Mucosa of rectum (tissue), 2 donors: ENCODE data around the gene PSMA3.

Experiments used
- H3K27ac ChIP-seq, 2 donors: one replicate each; pipeline ENCODE4 v1.7.0; 2013; ENCODE audit warnings: inconsistent platforms in 2 of 2, low read depth in 2 of 2, low read length in 2 of 2
- H3K27me3 ChIP-seq, 2 donors: one replicate each; pipeline ENCODE4 v1.7.0; 2013; ENCODE audit warnings: low read length in 2 of 2; ENCODE audit not compliant: control insufficient read depth in 2 of 2, insufficient read depth in 2 of 2
- H3K36me3 ChIP-seq, 2 donors: one replicate each; pipeline ENCODE4 v1.7.0; 2013; ENCODE audit warnings: low read length in 2 of 2; ENCODE audit not compliant: control insufficient read depth in 2 of 2, insufficient read depth in 2 of 2
- H3K4me1 ChIP-seq, 2 donors: one replicate each; pipeline ENCODE4 v1.7.0; 2013; ENCODE audit warnings: low read length in 2 of 2, mild to moderate bottlenecking in 1 of 2; ENCODE audit not compliant: control insufficient read depth in 2 of 2, insufficient read depth in 2 of 2
- H3K4me3 ChIP-seq, 2 donors: one replicate each; pipeline ENCODE4 v1.7.0; 2013; ENCODE audit warnings: low read length in 2 of 2
- H3K9ac ChIP-seq, 2 donors: one replicate each; pipeline ENCODE4 v1.7.0; 2013; ENCODE audit warnings: low read length in 2 of 2, low read depth in 1 of 2, mild to moderate bottlenecking in 1 of 2
- H3K9me3 ChIP-seq, 2 donors: one replicate each; pipeline ENCODE4 v1.7.0; 2013; ENCODE audit warnings: low read length in 2 of 2; ENCODE audit not compliant: control insufficient read depth in 2 of 2
- donor health status: healthy.
- donor health status: Normal muscosa, but diverticular disease.

Gene PSMA3

DNA sequence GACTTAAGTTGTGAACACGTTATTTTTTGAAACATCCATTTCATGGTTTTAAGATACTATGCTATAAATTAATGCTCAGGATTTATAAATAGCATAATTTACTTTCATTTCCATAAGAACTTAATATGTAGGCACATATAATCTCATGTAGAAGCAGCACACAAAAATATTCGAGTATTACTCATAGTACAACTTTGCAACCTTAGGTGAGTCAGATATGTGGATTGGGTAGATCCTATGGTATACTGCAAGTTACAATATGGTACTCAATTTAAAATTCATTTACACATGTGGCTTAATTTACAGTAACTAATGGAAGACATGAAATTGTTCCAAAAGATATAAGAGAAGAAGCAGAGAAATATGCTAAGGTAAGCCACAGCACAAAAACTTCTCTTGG is 26.0 kb downstream of the PSMA3 start:
- Histone ChIP-seq H3K27ac (no peak overlapping the region), H3K27me3 (no peaks in the 10 kb centered on the region), H3K9me3 (no peaks in the 10 kb centered on the region), H3K36me3 (peaks cover 48 to 68% of the 10 kb centered on the region in 2 donors), H3K4me3 (no peak overlapping the region), H3K4me1 (no peaks in the 10 kb centered on the region), H3K9ac (no peak overlapping the region)

DNA sequence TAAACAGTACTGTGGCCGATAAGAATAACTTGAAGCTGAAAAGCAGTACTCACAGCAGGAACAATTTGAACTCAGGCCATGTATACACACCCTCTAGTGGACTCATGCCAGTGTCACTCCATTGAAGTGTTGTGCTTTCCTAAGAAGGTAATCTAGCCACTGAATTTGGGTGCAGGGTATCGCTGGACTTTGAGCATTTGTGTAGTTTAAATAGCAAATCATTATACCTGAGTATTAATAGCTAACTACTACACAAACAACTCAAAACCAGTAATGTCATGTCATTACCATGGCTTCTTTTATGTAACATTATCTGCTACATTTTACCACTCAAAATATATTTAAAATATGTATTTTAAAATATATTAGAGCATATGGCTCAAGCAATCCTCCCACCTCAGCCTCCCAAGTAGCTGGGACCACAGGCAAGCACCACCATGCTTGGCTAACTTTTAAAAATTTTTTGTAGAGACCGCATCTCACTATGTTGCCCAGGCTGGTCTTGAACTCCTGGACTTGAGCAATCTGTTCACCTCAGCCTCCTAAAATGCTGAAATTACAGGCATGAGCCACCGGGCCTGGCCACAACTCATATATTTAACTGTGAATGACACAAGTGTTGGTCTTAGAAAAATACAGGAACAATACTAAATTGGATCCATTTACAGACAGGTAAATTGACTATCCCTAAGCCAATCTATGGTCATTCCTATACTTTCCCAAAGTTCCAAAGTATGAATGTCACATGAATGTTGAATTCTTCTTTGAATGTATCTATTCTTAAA is 28.1 kb downstream of the PSMA3 start:
- Histone ChIP-seq H3K27me3 (no peaks in the 10 kb centered on the region), H3K27ac (no peak overlapping the region), H3K9me3 (no peaks in the 10 kb centered on the region), H3K9ac (no peak overlapping the region), H3K36me3 (peaks cover 45 to 54% of the 10 kb centered on the region in 2 donors), H3K4me1 (peaks cover 0 to 3% of the 10 kb centered on the region in 2 donors), H3K4me3 (no peak overlapping the region)

DNA sequence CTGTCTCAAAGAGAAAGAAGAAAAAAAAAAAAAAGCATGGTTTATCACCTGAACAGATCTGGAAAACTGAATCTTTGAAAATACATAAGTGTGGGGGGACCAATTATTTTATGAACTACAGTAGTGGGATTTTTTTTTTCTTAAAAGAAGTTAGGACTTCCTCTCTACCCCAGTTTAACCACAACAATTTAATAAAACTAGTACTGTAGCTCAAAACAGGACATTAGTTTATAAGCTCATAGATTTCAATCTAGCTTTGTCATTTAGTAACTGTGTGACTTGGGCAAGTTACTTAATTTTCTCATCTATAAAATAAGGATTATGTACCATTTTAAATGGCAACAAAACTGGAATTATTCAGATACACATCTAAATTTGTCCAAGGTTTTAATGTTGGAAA is 30.2 kb downstream of the PSMA3 start:
- peaks cover 37 to 42% of the 10 kb centered on the region in 2 donors for H3K36me3 ChIP-seq
- H3K27ac ChIP-seq: no peak overlapping the region
- H3K4me3 ChIP-seq: no peak overlapping the region
- H3K9me3 ChIP-seq: no peaks in the 10 kb centered on the region
- no peak overlapping the region for H3K9ac ChIP-seq
- peaks cover 0 to 3% of the 10 kb centered on the region in 2 donors for H3K4me1 ChIP-seq
- no peaks in the 10 kb centered on the region for H3K27me3 ChIP-seq

DNA sequence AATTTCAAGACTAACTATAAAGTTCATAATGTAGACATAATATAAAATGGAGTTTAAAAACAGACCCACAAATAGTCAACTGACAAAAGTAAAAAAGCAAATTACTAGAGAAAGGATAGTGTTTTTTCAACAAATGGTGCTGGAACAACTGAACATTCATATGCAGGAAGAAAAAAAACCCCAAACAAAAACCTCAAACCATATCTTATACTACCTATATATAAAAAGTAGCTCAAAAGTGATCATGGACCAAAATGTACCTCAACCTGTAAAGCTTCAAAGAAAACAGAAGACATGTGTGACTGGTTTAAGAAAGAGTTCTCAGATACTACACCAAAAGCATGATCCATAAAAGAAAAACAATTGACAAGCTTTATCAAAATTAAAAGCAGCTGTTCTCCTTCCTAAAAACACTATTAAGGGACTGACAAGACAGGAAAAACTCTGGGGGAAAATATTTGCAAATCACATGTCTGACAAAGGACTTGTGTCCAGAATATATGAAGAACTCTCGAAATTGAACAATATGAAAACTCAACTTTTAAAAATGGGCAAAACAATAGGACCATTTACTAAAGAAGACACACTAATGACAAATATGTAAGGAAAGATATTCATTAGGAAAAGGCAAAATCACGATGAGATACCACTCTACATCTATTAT is 31.0 kb downstream of the PSMA3 start:
- Histone ChIP-seq H3K36me3 (peaks cover 30 to 35% of the 10 kb centered on the region in 2 donors), H3K27me3 (no peaks in the 10 kb centered on the region), H3K27ac (no peak overlapping the region), H3K4me1 (peaks cover 0 to 3% of the 10 kb centered on the region in 2 donors), H3K9me3 (no peaks in the 10 kb centered on the region), H3K9ac (no peak overlapping the region), H3K4me3 (no peak overlapping the region)

DNA sequence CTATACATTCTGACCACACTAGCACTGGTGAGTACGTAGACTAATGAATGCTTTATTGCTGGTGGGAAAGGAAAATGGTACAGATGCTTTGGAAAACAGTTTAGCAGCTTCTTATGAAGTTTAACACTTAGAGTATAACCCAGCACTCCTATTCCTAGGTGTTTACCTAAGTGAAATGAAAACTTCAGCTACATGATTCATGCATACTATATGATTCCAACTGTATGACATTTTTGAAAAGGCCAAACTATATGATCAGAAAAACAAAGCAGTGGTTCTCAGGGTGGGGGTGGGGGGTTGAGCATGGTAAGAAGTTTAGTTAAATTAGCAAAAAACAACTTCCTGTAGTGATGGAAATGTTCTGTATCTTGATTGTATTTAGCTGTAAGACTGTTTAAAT is 31.6 kb downstream of the PSMA3 start:
- H3K27me3 ChIP-seq: no peaks in the 10 kb centered on the region
- no peak overlapping the region for H3K4me3 ChIP-seq
- peaks cover 0 to 3% of the 10 kb centered on the region in 2 donors for H3K4me1 ChIP-seq
- no peaks in the 10 kb centered on the region for H3K9me3 ChIP-seq
- no peak overlapping the region for H3K9ac ChIP-seq
- peaks cover 26 to 31% of the 10 kb centered on the region in 2 donors for H3K36me3 ChIP-seq
- H3K27ac ChIP-seq: no peak overlapping the region

DNA sequence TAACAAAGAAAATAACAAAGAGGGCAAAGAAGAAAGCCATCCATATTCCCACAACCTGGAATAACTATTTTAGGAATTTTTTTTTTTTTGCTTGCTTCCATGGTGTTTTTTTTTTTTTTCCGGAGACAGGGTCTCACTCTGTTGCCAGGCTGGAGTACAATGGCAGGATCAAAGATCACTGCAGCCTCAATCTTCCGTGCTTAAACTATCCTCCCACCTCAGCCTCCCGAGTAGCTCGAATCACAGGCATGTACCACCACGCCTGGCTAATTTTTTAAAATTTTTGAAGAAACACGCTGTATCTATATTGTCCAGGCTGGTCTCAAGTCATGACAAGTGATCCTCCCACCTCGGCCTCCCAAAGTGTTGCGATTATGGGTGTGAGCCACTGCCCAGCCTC is 33.5 kb downstream of the PSMA3 start:
- peaks cover 23 to 30% of the 10 kb centered on the region in 2 donors for H3K36me3 ChIP-seq
- no peak overlapping the region for H3K4me3 ChIP-seq
- peaks cover 4 to 5% of the 10 kb centered on the region in 2 donors for H3K4me1 ChIP-seq
- H3K27ac ChIP-seq: no peak overlapping the region
- H3K9me3 ChIP-seq: no peaks in the 10 kb centered on the region
- no peak overlapping the region for H3K9ac ChIP-seq
- H3K27me3 ChIP-seq: no peaks in the 10 kb centered on the region

DNA sequence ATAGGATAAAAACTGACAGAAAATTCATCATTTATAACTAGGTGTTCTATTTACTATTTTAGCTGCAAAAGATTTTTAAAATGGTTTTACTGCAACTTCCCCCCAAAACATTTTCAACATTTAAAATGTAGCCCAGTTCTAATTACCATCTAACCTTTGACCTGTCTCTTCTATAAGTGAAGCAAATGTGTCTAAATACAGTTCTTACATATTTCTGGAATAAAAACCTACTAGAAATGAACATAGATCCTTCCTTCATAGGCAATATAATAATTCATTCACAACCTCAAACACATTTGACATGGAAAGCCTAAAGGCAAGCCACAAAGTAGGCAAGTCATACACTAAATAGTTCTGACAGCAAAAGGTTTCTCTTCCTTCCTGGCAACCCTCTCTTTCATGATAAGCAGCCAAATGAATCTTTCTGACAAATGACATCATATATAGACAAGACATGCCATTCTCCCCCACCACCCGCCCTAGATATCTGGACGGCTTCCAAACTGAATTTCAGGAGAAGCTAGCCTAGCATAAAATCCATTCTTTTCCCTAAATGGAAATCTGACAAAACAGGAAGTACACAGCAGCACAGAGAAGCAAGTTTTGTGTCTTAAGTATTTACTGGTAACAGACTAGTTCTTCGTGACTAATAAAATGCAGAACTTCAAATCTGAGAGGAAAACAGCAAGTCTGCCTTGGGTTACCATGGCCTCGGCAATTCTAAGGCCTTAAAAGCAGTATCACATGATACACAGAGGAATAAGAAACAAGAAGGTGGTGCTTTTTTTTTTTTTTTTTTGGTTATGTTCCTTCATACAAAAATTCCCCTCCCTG is 36.5 kb downstream of the PSMA3 start:
- H3K9me3 ChIP-seq: no peaks in the 10 kb centered on the region
- no peak overlapping the region for H3K4me3 ChIP-seq
- peak overlapping the region; percentile 51 to 62 for H3K27ac ChIP-seq
- H3K9ac ChIP-seq: peak overlapping the region in 1 of 2 donors; percentile 5
- no peaks in the 10 kb centered on the region for H3K27me3 ChIP-seq
- H3K36me3 ChIP-seq: peaks cover 31 to 44% of the 10 kb centered on the region in 2 donors
- peaks cover 5 to 6% of the 10 kb centered on the region in 2 donors for H3K4me1 ChIP-seq

DNA sequence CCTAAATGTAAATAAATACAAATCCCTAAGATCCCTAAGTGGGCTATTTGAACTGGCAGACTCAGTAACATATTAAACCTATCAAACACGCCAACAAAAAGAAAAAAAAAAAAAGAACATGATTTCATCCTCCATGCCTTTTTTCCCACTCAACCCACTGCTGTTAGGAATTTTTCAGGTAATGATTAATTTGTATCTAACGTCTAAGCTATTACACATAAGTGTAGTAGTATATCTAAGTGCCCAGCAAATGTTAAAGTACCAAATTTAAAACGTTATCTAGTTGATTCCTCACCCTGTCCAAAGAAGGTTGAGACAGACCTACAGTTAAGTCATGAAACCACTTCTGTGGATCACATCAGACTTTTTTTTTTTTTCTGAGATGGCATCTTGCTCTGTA is 37.3 kb downstream of the PSMA3 start:
- Histone ChIP-seq H3K9ac (no peak overlapping the region), H3K4me1 (peaks cover 5 to 6% of the 10 kb centered on the region in 2 donors), H3K36me3 (peaks cover 36 to 41% of the 10 kb centered on the region in 2 donors), H3K4me3 (no peak overlapping the region), H3K27me3 (no peaks in the 10 kb centered on the region), H3K27ac (peak overlapping the region; percentile 51 to 62), H3K9me3 (no peaks in the 10 kb centered on the region)

DNA sequence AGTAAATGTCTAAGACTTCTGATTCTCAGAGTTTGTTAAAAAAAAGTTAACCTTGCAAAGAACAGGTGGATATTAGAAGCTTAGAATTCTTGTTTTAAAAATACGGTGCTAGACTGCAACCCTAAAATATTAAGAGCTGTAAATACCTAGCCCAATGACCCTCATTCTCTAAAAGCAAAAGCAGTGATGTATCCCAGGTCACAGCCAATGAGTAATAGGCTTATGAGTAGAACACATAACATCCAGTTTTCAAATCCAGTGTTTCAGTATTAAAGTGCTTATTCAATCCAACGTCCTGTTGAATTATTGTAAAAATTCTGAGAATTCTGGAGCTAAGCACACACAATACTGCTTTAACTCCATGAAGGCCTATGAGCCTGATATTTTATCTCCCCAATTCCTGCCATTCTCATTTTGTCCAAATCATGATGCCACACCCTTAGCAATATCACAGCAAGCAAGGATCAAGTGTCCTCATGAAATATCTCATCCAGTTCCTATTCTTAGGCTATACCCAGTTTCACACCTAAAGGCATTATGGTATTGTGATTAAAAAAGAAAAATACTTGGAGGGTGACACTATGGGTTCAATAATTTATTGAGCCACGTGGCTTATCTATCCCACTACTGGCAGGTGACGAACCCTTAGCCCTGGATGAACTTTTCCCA is 38.4 kb downstream of the PSMA3 start:
- H3K4me3 ChIP-seq: no peak overlapping the region
- H3K9ac ChIP-seq: no peak overlapping the region
- H3K9me3 ChIP-seq: no peaks in the 10 kb centered on the region
- no peaks in the 10 kb centered on the region for H3K27me3 ChIP-seq
- H3K36me3 ChIP-seq: peaks cover 38 to 46% of the 10 kb centered on the region in 2 donors
- peaks cover 5 to 6% of the 10 kb centered on the region in 2 donors for H3K4me1 ChIP-seq
- H3K27ac ChIP-seq: peak overlapping the region in 1 of 2 donors; percentile 26
